IPS-NIHi7 (cell line): ENCODE measurements around the gene FAF1.
"Not testable (repeated sequence)": the region's sequence is repeated elsewhere in the genome, so short reads cannot be mapped to it uniquely, and the experiment has no call there.

Experiments used
- DNase-seq: peaks from one replicate; pipeline ENCODE4 v3.0.0; 2012; ENCODE audit warnings: mixed read lengths; ENCODE audit errors: extremely low spot score

Gene FAF1

DNA sequence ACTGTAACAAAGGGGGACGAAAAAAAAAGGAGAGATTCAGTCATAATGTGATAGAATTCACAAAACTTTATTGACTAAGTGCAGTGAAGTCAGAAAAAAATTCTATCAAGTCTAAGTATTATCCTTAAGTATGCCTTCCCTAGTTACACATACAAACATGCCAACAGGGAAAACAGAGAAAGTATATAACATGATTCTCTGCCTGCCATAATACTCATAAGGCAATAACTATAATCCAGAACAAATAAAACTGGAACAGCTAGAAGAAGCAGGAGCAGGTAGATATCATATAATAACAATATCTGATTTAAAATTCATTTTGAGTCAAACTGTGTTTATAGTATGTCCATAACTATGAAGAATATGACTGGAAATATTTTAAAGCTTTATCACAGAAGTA lies 184.3 kb downstream of the FAF1 start:
- no peak for DNase-seq

DNA sequence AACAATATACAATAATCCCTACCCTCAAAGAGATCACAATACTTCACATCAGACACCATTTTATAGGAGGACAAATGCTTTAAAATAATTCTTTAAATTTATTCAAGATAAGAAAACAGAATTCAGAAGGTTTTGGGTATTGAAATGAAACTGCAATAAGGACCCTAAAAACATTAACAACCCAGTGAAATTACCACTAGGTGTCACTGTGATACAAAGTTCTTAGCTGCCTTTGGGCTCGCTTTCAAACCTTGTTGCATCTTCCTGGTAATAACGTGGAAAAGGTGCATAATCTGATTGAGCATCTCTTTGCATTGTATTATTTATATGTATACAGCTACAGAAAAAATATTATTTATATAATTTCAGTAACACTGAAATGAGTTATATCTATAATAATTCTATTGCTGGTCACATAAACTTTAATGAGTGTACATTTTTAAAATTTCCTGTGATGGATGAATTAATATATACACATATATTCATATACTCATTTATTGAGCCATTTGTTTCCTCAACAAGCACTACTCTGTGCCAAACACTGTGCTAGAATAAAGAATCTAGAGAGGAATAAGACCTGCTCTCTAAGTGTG lies 185.2 kb downstream of the FAF1 start:
- peak; percentile 39 for DNase-seq

GRCh38 chr1:50766688-50767087 lies 193.4 kb downstream of the FAF1 start:
- no peak for DNase-seq

DNA sequence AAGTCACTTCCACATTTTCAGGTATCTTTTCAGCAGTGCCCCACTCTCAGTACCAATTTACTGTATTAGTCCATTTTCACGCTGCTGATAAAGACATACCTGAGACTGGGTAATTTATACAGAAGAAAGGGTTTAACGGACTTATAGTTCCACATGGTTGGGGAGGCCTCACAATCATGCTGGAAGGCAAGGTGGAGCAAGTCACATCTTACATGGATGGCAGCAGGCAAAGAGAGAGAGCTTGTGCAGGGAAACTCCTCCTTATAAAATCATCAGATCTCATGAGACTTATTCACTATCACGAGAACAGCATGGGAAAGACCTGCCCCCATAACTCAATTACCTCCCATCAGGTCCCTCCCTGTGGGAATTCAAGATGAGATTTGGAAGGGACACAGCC lies 203.5 kb downstream of the FAF1 start:
- DNase-seq: not testable (repeated sequence)

DNA sequence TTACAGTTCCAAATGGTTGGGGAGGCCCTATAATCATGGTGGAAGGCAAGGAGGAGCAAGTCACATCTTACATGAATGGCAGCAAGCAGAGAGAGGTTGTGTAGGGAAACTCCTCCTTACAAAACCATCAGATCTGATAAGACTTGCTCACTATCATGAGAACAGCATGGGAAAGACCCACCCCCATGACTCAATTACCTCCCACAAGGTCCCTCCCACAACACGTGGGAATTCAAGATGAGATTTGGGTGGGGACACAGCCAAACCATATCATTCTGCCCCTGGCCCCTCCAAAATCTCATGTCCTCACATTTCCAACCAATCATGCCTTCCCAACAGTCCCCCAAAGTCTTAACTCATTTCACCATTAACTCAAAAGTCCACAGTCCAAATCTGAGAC lies 205.3 kb downstream of the FAF1 start:
- DNase-seq: not testable (repeated sequence)

DNA sequence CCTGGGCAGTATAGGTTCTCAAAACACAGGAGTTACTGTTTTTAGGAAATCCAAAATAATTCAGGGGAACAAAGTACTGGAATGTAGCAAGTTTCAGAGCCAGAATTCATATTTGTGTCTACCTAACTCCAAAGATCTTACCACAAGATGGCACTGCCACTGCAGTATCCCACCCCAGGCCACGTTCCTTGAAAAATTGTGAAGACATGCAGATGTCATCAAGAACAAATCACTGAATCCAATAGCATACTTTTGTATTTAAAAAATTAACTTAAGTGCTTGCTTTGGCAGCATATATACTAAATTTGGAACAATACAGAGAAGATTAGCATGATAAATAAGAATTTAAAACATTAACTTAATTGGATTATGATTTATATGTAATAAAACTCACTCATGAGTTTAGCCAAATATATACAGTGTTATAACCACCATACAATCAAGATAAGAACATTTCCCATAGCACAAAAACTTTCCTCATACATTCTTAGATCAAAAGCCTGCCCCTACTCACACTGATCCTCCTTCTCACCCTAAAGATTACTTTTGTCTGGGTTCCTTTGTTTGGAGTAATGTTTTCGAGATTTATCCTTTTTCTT lies 209.9 kb downstream of the FAF1 start:
- peak; percentile 19 for DNase-seq

DNA sequence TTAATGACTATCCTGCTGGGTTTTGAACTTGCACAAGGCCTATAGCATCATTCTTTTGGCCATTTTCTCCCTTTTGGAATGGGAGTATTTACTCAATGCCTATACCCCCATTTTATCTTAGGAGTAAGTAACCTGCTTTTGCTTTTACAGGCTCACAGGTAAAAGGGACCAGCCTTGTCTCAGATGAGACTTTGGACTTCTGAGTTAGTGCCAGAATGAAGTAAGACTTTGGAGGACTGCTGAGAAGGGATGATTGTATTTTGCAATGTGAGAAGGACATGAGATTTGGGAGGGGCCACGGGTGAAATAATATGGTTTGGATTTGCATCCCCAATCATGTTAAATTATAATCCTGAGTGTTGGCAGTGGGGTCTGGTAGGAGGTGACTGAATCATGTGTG lies 212.7 kb downstream of the FAF1 start:
- no peak for DNase-seq

DNA sequence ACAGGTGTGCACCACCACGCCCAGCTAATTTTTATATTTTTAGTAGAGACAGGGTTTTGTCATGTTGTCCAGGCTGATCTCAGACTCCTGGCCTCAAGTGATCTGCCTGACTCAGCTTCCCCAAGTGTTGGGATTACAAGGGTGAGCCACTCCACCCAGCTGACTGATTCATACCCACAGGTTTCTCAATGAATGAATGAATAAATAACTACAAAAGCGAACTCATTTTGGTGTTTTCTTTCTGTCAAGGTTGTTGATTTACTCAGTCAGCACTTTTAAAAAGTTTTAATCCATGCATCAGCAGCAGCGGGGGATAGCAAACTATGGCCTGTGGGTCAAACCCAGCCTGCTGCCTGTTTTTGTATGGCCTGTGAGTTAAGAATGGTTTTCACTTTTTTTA lies 217.5 kb downstream of the FAF1 start:
- DNase-seq: no peak

- no peak for DNase-seq
These were observed 220.9 kb downstream of the FAF1 start for GRCh38 chr1:50739125-50739524.

- DNase-seq: peak; percentile 19
These were observed 224.6 kb downstream of the FAF1 start for GRCh38 chr1:50735443-50735842.

DNA sequence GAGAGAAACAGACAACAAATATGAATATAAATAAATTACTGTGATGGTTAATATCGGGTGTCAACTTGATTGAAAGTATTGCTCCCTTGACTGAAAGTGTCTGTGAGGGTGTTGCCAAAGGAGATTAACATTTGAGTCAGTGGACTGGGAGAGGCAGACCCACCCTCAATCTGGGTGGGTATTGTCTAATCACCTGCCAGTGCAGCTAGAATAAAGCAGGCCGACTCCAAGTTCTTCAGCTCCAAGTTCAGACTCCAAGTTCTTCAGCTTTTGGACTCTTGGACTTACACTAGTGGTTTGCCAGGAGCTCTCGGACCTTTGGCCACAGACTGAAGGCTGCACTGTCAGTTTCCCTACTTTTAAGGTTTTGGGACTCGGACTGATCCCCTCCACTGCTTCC lies 232.5 kb downstream of the FAF1 start:
- not testable (repeated sequence) for DNase-seq

DNA sequence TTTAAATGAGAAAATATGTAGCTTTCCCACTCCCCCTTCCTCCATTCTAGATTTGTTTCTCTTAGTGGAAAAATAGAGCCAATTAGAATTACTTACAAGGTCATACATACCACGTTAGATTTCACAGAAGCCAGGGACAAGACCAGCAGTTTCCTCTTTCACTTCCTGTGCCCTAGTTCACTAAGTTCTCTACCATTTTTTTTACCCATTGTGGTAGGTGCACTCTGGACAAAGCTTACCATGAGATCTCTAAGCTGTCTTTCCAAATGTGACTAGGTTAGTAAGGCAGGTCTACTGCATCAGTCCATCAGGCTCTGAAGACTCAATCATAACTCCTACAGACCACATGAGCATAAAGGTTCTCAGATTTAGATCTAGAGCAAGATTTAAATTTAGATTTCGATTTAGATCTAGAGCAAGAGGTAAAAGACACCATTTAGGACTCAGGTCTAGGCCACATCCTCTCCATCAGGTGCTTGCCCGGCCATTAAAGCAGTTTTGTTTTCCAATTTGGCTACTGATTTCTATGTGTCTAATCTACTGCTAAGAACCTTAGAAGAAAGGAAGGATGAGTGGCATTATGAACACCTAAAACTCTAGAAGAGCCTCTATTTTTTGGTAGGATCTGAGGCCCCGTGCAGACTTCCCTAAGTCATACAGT lies 235.3 kb downstream of the FAF1 start:
- DNase-seq: no peak

- peak; percentile 8 for DNase-seq
These were observed 239.5 kb downstream of the FAF1 start for GRCh38 chr1:50720457-50721053.

- DNase-seq: no peak
These were observed 240.9 kb downstream of the FAF1 start for GRCh38 chr1:50719126-50719525.

DNA sequence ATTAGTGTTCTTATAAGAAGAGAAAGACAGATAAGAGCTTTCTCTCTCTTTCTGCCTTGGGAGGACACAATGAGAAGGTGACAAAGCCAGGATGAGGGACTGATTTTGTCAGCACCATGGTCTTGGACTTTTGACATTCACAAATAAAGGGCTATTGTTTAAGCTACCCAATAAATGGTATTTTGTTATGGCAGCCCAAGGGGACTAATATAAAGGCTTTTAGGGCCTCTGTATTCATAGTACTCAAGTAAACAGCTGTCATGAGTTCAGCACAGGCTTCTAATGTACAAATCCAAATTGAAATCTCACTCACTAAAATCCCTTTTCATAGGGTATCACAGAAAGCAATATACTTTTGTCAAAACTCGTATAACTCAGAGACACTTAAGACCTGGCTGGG lies 242.7 kb downstream of the FAF1 start:
- DNase-seq: no peak

- not testable (repeated sequence) for DNase-seq
These were observed 243.6 kb downstream of the FAF1 start for GRCh38 chr1:50716455-50716854.

DNA sequence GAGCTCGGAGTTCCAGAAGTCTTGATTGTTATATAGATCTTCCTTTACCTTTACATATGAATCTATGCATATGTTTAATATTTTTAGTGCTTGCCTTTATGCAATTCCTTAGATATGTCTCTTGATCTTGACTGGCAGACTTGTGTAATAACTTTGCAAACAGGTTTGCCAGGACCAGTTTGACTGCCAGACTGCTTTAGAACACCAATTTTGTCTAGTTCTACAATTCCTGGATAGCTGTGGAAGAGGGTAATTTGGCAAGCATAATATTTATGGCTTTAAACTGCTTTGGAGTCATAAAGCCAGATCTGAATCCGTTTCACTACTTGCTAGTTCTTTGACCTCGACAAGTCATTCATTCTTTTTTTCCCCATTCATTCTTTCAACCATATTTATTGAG lies 250.0 kb downstream of the FAF1 start:
- DNase-seq: no peak

- DNase-seq: no peak
These were observed 252.2 kb downstream of the FAF1 start for GRCh38 chr1:50707824-50708223.

GRCh38 chr1:50705699-50706098 lies 254.4 kb downstream of the FAF1 start:
- no peak for DNase-seq

DNA sequence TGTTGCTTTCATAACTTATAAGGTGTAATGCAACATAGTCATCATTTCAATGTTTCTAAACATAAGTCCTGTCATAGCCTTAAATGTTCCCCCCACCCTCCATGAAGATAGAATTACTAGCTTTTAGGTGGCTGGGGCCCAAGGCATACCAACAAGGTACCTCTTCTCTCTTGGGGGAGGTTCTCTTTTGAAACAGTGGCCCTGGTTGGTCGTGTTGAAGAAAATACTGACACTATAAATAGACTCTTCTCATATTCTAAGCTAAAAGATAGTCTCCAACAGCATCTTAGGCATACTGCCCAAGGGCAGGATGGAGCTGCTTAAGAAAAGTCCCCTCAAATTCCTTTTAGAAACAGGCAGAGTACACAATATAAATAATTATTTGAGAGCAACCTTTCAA lies 255.0 kb downstream of the FAF1 start:
- DNase-seq: no peak

DNA sequence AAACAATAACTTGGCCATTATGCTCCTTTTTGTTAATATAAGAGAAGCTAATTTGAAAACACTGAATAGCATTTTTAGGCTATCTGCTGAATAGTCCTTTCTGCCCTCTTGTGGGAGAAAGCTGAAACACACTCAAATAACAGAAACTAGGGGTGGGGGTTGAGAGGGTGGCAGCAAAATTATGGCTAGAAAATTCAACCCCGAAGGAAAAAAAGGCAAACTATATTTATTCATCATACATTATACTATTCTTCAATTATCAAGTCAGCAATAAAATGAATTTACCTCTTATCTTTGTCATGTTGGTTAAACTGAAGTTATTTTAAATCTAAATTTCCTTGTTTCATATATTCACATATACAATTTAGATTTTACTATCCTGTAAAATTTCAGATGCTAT lies 255.9 kb downstream of the FAF1 start:
- peak; percentile 40 for DNase-seq

DNA sequence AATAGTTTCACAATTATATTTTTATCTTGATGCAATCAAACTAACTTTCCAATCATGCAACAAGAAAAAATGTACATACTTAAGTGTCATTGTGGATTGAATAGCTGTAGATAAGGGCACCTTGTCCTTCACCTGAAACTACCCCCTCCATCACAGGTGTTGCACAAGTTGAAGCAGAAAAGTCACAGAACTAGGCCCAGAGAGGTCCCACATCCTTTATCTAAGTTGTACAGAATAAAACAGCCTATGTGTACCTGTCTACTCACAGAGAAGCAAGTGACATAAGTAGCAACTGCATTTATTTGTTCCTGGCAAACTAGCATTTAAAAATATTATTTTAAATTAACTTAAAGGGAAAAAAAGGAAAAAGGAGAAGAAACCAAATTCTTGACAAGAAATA lies 256.8 kb downstream of the FAF1 start:
- no peak for DNase-seq

DNA sequence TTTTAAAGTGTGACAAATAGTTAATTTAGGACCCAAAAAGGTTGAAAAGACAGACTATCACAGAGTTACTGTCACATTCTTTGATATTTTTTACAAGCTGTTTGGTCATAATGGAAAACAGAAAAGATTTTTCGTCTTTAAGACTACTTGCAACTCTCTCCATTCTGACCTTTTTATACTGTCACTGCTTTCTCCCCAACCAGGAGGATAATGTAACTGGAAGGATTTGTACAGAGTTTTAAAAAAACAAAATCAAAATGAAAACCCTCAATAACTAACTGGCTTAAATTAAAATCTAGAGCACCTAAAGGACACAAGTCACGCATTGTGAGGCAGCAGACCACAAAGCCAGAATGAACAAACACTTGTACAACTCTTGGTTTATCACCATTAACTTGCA lies 257.7 kb downstream of the FAF1 start:
- no peak for DNase-seq
